GM23338 (cell line): ENCODE results near the gene CD47. TPM values are rescaled to one million over a fixed set of nuclear protein-coding genes. Genes with fewer than 3 reads are reported as not detected.

Experiments
- ATAC-seq: fragments of 200-7000 bp; cut with Tn5 transposase; 3 replicates; pipeline ENCODE4 v1.9.1; 2020
- DNase-seq: peaks from one replicate; pipeline ENCODE4 v3.0.0-alpha.2; 2015; ENCODE audit warnings: low spot score
- H2AFZ ChIP-seq: fragments of 200-600 bp; sonication (generic); 2 replicates; pipeline ENCODE4 v1.8.0; 2016; ENCODE audit warnings: antibody characterized with exemption, mild to moderate bottlenecking, moderate library complexity
- H3F3A ChIP-seq: fragments of 200-600 bp; sonication (generic); replicated peaks from 2 replicates; pipeline ENCODE4 v1.8.0; 2017; ENCODE audit warnings: antibody characterized with exemption, mixed run types, low read depth
- H3K27ac ChIP-seq: fragments of 200-600 bp; sonication (generic); 2 replicates; pipeline ENCODE4 v1.6.1; 2016; ENCODE audit warnings: low read depth
- H3K27me3 ChIP-seq: fragments of 200-600 bp; sonication (generic); 2 replicates; pipeline ENCODE4 v1.8.0; 2016; ENCODE audit warnings: mild to moderate bottlenecking, mixed run types, moderate library complexity; ENCODE audit not compliant: insufficient read depth
- H3K36me3 ChIP-seq: fragments of 200-600 bp; sonication (generic); 2 replicates; pipeline ENCODE4 v1.8.0; 2016; ENCODE audit warnings: mild to moderate bottlenecking; ENCODE audit not compliant: insufficient read depth
- H3K4me1 ChIP-seq: fragments of 200-600 bp; sonication (generic); 2 replicates; pipeline ENCODE4 v1.8.0; 2016; ENCODE audit warnings: mild to moderate bottlenecking, moderate library complexity; ENCODE audit not compliant: insufficient read depth
- H3K4me2 ChIP-seq: fragments of 200-600 bp; sonication (generic); 2 replicates; pipeline ENCODE4 v1.7.1; 2017; ENCODE audit warnings: mixed run types
- H3K4me3 ChIP-seq: fragments of 200-600 bp; sonication (generic); 2 replicates; pipeline ENCODE4 v1.6.1; 2016; ENCODE audit warnings: mixed run types
- H3K79me2 ChIP-seq: fragments of 200-600 bp; sonication (generic); replicated peaks from 2 replicates; pipeline ENCODE4 v1.8.0; 2017; ENCODE audit warnings: mild to moderate bottlenecking; ENCODE audit not compliant: insufficient read depth
- H3K9me2 ChIP-seq: fragments of 200-600 bp; sonication (generic); 2 replicates; pipeline ENCODE4 v1.8.0; 2017; ENCODE audit not compliant: insufficient read depth
- H4K20me1 ChIP-seq: fragments of 200-600 bp; sonication (generic); replicated peaks from 2 replicates; pipeline ENCODE4 v1.8.0; 2017; ENCODE audit warnings: mild to moderate bottlenecking; ENCODE audit not compliant: insufficient read depth
- H3K27ac Mint-ChIP-seq: 2 replicates; pipeline ENCODE4 v1.8.0; 2020; ENCODE audit warnings: inconsistent platforms, mild to moderate bottlenecking, moderate library complexity, mixed read lengths
- H3K27me3 Mint-ChIP-seq: 3 replicates; pipeline ENCODE4 v1.8.0; 2022; ENCODE audit warnings: low read depth, mild to moderate bottlenecking, moderate library complexity, mixed read lengths, inconsistent platforms; ENCODE audit not compliant: insufficient read depth, poor library complexity
- H3K36me3 Mint-ChIP-seq: 3 replicates; pipeline ENCODE4 v1.8.0; 2021; ENCODE audit warnings: low read depth, mild to moderate bottlenecking, inconsistent platforms, moderate library complexity, mixed read lengths
- H3K4me1 Mint-ChIP-seq: 3 replicates; pipeline ENCODE4 v1.8.0; 2020; ENCODE audit warnings: mild to moderate bottlenecking, inconsistent platforms, mixed read lengths
- H3K4me3 Mint-ChIP-seq: 3 replicates; pipeline ENCODE4 v1.8.0; 2021; ENCODE audit warnings: moderate library complexity, mild to moderate bottlenecking, inconsistent platforms, mixed read lengths
- H3K9me3 Mint-ChIP-seq: 3 replicates; pipeline ENCODE4 v1.8.0; 2020; ENCODE audit warnings: moderate library complexity, mild to moderate bottlenecking, inconsistent platforms, mixed read lengths
- CREB1 ChIP-seq: fragments of 250-450 bp; sonication (Bioruptor Pico); IDR thresholded peaks from 2 replicates; pipeline ENCODE4 v1.5.0; 2020; ENCODE audit warnings: low read depth, mild to moderate bottlenecking, moderate library complexity
- ETS1 ChIP-seq: IDR thresholded peaks from 2 replicates; pipeline ENCODE4 v1.6.1; 2016; ENCODE audit warnings: antibody characterized with exemption
- EZH2 ChIP-seq: fragments of 200-600 bp; sonication (generic); IDR thresholded peaks from one replicate; pipeline ENCODE4 v1.8.0; 2017; ENCODE audit warnings: antibody characterized with exemption, mild to moderate bottlenecking, low read depth; ENCODE audit not compliant: unreplicated experiment
- EZH2phosphoT487 ChIP-seq: fragments of 200-600 bp; sonication (generic); IDR thresholded peaks from one replicate; pipeline ENCODE4 v1.8.1; 2018; ENCODE audit warnings: antibody characterized with exemption; ENCODE audit not compliant: unreplicated experiment
- JUNB ChIP-seq: IDR thresholded peaks from one replicate; pipeline ENCODE4 v1.6.1; 2016; ENCODE audit warnings: antibody characterized with exemption; ENCODE audit not compliant: unreplicated experiment
- NANOG ChIP-seq: IDR thresholded peaks from 2 replicates; pipeline ENCODE4 v1.6.1; 2016; ENCODE audit warnings: antibody characterized with exemption, borderline replicate concordance
- POLR2AphosphoS5 ChIP-seq: IDR thresholded peaks from 2 replicates; pipeline ENCODE4 v1.6.1; 2016; ENCODE audit warnings: antibody characterized with exemption, low read depth
- STAT1 ChIP-seq: IDR thresholded peaks from one replicate; pipeline ENCODE4 v1.6.1; 2016; ENCODE audit warnings: antibody characterized with exemption; ENCODE audit not compliant: unreplicated experiment
- ZNF114 ChIP-seq: fragments of 250-450 bp; sonication (Bioruptor Pico); IDR thresholded peaks from 2 replicates; pipeline ENCODE4 v1.5.0; 2020; ENCODE audit warnings: mild to moderate bottlenecking, moderate library complexity
- ZNF331 ChIP-seq: fragments of 250-450 bp; sonication (Bioruptor Pico); IDR thresholded peaks from 2 replicates; pipeline ENCODE4 v1.5.0; 2020; ENCODE audit warnings: low read depth, mild to moderate bottlenecking, moderate library complexity
- polyA plus RNA-seq: library from polyadenylated mRNA; unstranded; fragments of >200 nt; fragmentation: Nextera tagmentation; extraction: Ambion mirVana; gene quantifications from 2 replicates; pipeline ENCODE4 v1.2.1, GENCODE V29; 2016
- total RNA-seq: library from RNA; depleted of rRNA; stranded (reverse); fragments of >200 nt; shearing (Covaris generic); gene quantifications from 2 replicates; pipeline ENCODE4 v1.2.3, GENCODE V29; 2014
- TF ChIP-seq, protein P1 (sequence below), 2 experiments: fragments of 200-600 bp in 1 of 2; sonication (generic) in 1 of 2; conservative IDR thresholded peaks; 2 replicates each; pipeline versions ENCODE4 v1.5.1 to v1.6.1; 2016 to 2017; ENCODE audit warnings: antibody characterized with exemption in 2 of 2, low read depth in 2 of 2, mild to moderate bottlenecking in 2 of 2, moderate library complexity in 1 of 2
- TF ChIP-seq, protein P2 (sequence below): IDR thresholded peaks from one replicate; pipeline ENCODE4 v1.6.1; 2018; ENCODE audit warnings: antibody characterized with exemption; ENCODE audit not compliant: unreplicated experiment
- TF ChIP-seq, protein P3 (sequence below): fragments of 250-450 bp; sonication (Bioruptor Pico); IDR thresholded peaks from 2 replicates; pipeline ENCODE4 v1.5.0; 2020; ENCODE audit warnings: mild to moderate bottlenecking, moderate library complexity

The CD47 gene
- total and polyA plus RNA-seq, 2 experiments from 2014 or later = 22.1 to 26.9 TPM

- no peaks in the 10 kb centered on the region for H3K27me3 ChIP-seq
- H3K27ac ChIP-seq = no peak overlapping the region
- H3K4me3 Mint-ChIP-seq = no peak overlapping the region
- TF ChIP-seq ZNF114 (CRISPR knock-in tag) (no peak), ETS1 (no peak), POLR2AphosphoS5 (no peak), CREB1 (CRISPR knock-in tag) (no peak), JUNB (no peak), NANOG (no peak), ZNF331 (CRISPR knock-in tag) (no peak), EZH2phosphoT487 (no peak), EZH2 (no peak), STAT1 (no peak)
- TF ChIP-seq, protein P1, sequence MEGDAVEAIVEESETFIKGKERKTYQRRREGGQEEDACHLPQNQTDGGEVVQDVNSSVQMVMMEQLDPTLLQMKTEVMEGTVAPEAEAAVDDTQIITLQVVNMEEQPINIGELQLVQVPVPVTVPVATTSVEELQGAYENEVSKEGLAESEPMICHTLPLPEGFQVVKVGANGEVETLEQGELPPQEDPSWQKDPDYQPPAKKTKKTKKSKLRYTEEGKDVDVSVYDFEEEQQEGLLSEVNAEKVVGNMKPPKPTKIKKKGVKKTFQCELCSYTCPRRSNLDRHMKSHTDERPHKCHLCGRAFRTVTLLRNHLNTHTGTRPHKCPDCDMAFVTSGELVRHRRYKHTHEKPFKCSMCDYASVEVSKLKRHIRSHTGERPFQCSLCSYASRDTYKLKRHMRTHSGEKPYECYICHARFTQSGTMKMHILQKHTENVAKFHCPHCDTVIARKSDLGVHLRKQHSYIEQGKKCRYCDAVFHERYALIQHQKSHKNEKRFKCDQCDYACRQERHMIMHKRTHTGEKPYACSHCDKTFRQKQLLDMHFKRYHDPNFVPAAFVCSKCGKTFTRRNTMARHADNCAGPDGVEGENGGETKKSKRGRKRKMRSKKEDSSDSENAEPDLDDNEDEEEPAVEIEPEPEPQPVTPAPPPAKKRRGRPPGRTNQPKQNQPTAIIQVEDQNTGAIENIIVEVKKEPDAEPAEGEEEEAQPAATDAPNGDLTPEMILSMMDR (conservative IDR thresholded peaks at IDR 0.05; ENCODE audit: low read depth in 2 of 2) = no peak
- TF ChIP-seq, protein P2, sequence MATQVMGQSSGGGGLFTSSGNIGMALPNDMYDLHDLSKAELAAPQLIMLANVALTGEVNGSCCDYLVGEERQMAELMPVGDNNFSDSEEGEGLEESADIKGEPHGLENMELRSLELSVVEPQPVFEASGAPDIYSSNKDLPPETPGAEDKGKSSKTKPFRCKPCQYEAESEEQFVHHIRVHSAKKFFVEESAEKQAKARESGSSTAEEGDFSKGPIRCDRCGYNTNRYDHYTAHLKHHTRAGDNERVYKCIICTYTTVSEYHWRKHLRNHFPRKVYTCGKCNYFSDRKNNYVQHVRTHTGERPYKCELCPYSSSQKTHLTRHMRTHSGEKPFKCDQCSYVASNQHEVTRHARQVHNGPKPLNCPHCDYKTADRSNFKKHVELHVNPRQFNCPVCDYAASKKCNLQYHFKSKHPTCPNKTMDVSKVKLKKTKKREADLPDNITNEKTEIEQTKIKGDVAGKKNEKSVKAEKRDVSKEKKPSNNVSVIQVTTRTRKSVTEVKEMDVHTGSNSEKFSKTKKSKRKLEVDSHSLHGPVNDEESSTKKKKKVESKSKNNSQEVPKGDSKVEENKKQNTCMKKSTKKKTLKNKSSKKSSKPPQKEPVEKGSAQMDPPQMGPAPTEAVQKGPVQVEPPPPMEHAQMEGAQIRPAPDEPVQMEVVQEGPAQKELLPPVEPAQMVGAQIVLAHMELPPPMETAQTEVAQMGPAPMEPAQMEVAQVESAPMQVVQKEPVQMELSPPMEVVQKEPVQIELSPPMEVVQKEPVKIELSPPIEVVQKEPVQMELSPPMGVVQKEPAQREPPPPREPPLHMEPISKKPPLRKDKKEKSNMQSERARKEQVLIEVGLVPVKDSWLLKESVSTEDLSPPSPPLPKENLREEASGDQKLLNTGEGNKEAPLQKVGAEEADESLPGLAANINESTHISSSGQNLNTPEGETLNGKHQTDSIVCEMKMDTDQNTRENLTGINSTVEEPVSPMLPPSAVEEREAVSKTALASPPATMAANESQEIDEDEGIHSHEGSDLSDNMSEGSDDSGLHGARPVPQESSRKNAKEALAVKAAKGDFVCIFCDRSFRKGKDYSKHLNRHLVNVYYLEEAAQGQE = no peak
- TF ChIP-seq, protein P3, sequence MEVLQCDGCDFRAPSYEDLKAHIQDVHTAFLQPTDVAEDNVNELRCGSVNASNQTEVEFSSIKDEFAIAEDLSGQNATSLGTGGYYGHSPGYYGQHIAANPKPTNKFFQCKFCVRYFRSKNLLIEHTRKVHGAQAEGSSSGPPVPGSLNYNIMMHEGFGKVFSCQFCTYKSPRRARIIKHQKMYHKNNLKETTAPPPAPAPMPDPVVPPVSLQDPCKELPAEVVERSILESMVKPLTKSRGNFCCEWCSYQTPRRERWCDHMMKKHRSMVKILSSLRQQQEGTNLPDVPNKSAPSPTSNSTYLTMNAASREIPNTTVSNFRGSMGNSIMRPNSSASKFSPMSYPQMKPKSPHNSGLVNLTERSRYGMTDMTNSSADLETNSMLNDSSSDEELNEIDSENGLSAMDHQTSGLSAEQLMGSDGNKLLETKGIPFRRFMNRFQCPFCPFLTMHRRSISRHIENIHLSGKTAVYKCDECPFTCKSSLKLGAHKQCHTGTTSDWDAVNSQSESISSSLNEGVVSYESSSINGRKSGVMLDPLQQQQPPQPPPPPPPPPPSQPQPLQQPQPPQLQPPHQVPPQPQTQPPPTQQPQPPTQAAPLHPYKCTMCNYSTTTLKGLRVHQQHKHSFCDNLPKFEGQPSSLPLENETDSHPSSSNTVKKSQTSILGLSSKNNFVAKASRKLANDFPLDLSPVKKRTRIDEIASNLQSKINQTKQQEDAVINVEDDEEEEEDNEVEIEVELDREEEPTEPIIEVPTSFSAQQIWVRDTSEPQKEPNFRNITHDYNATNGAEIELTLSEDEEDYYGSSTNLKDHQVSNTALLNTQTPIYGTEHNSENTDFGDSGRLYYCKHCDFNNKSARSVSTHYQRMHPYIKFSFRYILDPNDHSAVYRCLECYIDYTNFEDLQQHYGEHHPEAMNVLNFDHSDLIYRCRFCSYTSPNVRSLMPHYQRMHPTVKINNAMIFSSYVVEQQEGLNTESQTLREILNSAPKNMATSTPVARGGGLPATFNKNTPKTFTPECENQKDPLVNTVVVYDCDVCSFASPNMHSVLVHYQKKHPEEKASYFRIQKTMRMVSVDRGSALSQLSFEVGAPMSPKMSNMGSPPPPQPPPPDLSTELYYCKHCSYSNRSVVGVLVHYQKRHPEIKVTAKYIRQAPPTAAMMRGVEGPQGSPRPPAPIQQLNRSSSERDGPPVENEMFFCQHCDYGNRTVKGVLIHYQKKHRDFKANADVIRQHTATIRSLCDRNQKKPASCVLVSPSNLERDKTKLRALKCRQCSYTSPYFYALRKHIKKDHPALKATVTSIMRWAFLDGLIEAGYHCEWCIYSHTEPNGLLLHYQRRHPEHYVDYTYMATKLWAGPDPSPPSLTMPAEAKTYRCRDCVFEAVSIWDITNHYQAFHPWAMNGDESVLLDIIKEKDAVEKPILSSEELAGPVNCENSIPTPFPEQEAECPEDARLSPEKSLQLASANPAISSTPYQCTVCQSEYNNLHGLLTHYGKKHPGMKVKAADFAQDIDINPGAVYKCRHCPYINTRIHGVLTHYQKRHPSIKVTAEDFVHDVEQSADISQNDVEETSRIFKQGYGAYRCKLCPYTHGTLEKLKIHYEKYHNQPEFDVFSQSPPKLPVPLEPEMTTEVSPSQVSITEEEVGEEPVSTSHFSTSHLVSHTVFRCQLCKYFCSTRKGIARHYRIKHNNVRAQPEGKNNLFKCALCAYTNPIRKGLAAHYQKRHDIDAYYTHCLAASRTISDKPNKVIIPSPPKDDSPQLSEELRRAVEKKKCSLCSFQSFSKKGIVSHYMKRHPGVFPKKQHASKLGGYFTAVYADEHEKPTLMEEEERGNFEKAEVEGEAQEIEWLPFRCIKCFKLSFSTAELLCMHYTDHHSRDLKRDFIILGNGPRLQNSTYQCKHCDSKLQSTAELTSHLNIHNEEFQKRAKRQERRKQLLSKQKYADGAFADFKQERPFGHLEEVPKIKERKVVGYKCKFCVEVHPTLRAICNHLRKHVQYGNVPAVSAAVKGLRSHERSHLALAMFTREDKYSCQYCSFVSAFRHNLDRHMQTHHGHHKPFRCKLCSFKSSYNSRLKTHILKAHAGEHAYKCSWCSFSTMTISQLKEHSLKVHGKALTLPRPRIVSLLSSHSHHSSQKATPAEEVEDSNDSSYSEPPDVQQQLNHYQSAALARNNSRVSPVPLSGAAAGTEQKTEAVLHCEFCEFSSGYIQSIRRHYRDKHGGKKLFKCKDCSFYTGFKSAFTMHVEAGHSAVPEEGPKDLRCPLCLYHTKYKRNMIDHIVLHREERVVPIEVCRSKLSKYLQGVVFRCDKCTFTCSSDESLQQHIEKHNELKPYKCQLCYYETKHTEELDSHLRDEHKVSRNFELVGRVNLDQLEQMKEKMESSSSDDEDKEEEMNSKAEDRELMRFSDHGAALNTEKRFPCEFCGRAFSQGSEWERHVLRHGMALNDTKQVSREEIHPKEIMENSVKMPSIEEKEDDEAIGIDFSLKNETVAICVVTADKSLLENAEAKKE = no peak
- no peak overlapping the region for H3K4me3 ChIP-seq
- no peaks in the 10 kb centered on the region for H4K20me1 ChIP-seq
- H3F3A ChIP-seq = no peaks in the 10 kb centered on the region
- no peaks in the 10 kb centered on the region for H3K79me2 ChIP-seq
- DNase-seq (no peak), ATAC-seq (no peak)
- H3K36me3 Mint-ChIP-seq = no peaks in the 10 kb centered on the region
- no peak overlapping the region for H3K4me2 ChIP-seq
- H3K9me2 ChIP-seq = 0 out of 2 replicates have a peak, but pooled peaks cover 4% of the 10 kb centered on the region
- H3K9me3 Mint-ChIP-seq = no peaks in the 10 kb centered on the region
- no peak overlapping the region for H2AFZ ChIP-seq
- no peaks in the 10 kb centered on the region for H3K27me3 Mint-ChIP-seq
- H3K36me3 ChIP-seq = no peaks in the 10 kb centered on the region
- no peaks in the 10 kb centered on the region for H3K4me1 ChIP-seq
- no peaks in the 10 kb centered on the region for H3K4me1 Mint-ChIP-seq
- no peak overlapping the region for H3K27ac Mint-ChIP-seq
These were observed 40.8 kb upstream of the CD47 start for GRCh38 chr3:108131475-108132134.
